ENCODE results near the gene TNFRSF19.

GRCh38 chr13:23688336-23688735 lies 118.1 kb downstream of the TNFRSF19 start:
- TF ChIP-seq CTCF (IDR thresholded peaks at IDR 0.05 in 4 of 5, conservative IDR thresholded peaks at IDR 0.05 in 1 of 5): no peak
- no peak for TF ChIP-seq POLR2A (IDR thresholded peaks at IDR 0.05)
